Gastrocnemius medialis (tissue), 4 donors: ENCODE measurements around the gene DPYD. TPM values are rescaled to one million over a fixed set of nuclear protein-coding genes. Genes with fewer than 3 reads are reported as not detected.

Experiments used
- ATAC-seq, 2 donors: fragments of 150-250 bp; one replicate each; pipeline ENCODE4 v1.9.1; 2016
- DNase-seq, 2 donors: peaks; one replicate each; pipeline ENCODE4 v3.0.0-alpha.2; 2019
- H3K27ac ChIP-seq, 4 donors: fragments of 200-600 bp; sonication (generic); 1 replicate in 1 of 4; 2 replicates in 3 of 4; pipeline ENCODE4 v1.5.1; 2016 to 2018; ENCODE audit warnings: mild to moderate bottlenecking in 2 of 4, moderate library complexity in 1 of 4
- H3K27me3 ChIP-seq, 3 donors: fragments of 200-600 bp; sonication (generic) in 2 of 3; 1 replicate in 1 of 3; 2 replicates in 2 of 3; pipeline versions ENCODE4 v1.5.1 to v1.6.0; 2016 to 2019; ENCODE audit warnings: mild to moderate bottlenecking in 1 of 3, moderate library complexity in 1 of 3
- H3K36me3 ChIP-seq, 2 donors: fragments of 200-600 bp; sonication (generic) in 1 of 2; one replicate each; pipeline ENCODE4 v1.5.1; 2017 to 2018
- H3K4me1 ChIP-seq, 2 donors: fragments of 200-600 bp; sonication (generic) in 1 of 2; one replicate each; pipeline ENCODE4 v1.5.1; 2016 to 2017; ENCODE audit warnings: mild to moderate bottlenecking in 2 of 2
- H3K4me3 ChIP-seq, 4 donors: fragments of 200-600 bp; sonication (generic) in 3 of 4; 1 replicate in 1 of 4; 2 replicates in 3 of 4; pipeline ENCODE4 v1.5.1; 2016 to 2019; ENCODE audit warnings: mild to moderate bottlenecking in 2 of 4
- H3K9me3 ChIP-seq, 3 donors: fragments of 200-600 bp; sonication (generic) in 2 of 3; 1 replicate in 1 of 3; 2 replicates in 2 of 3; pipeline ENCODE4 v1.5.1; 2016 to 2019
- CTCF ChIP-seq, 5 experiments: fragments of 450-650 bp in 3 of 5; fragments of 200-600 bp in 2 of 5; sonication (generic) in 2 of 5; IDR thresholded peaks in 4 of 5; conservative IDR thresholded peaks in 1 of 5; 1 replicate in 4 of 5; 2 replicates in 1 of 5; pipeline ENCODE4 v1.5.1; 2016 to 2019; ENCODE audit warnings: antibody characterized with exemption in 5 of 5, mild to moderate bottlenecking in 3 of 5, moderate library complexity in 3 of 5
- POLR2A ChIP-seq, 2 donors: fragments of 450-650 bp; IDR thresholded peaks; one replicate each; pipeline ENCODE4 v1.6.1; 2017; ENCODE audit warnings: antibody characterized with exemption in 2 of 2, mild to moderate bottlenecking in 2 of 2, moderate library complexity in 2 of 2
- in situ Hi-C, 4 donors: fragments of 200-750 bp; cut with MboI; loops; one replicate each; pipeline versions ENCODE4 v1.15.0 to v1.8.0; 2017; ENCODE audit warnings: low sequenced_read_pairs in 4 of 4
- intact Hi-C: fragments of 100-400 bp; cut with DNase I; formaldehyde crosslinking; loops from one replicate; pipeline ENCODE4 v1.15.1; 2023; ENCODE audit warnings: low total_unique reads
- total RNA-seq, 4 donors: library from RNA; depleted of rRNA; stranded (reverse); fragments of >200 nt; gene quantifications; one replicate each; pipeline versions ENCODE4 v1.1.0 to v1.2.3, GENCODE V29; 2016

The DPYD gene
- total RNA-seq, 4 donors from 2014 or later = 4.6 to 13.9 (median 9.1) TPM

GRCh38 chr1:97138515-97139032 lies 782.3 kb downstream of the DPYD start:
- Histone ChIP-seq H3K4me1 (peaks cover 0 to 8% of the 10 kb centered on the region in 2 donors), H3K27ac (peak overlapping the region; percentile 33 to 40 (median 36)), H3K9me3 (no peaks in the 10 kb centered on the region), H3K27me3 (no peaks in the 10 kb centered on the region), H3K4me3 (peak overlapping the region; percentile 20 to 34 (median 26)), H3K36me3 (no peaks in the 10 kb centered on the region)
- TF ChIP-seq CTCF (IDR thresholded peaks at IDR 0.05 in 4 of 5, conservative IDR thresholded peaks at IDR 0.05 in 1 of 5) (no peak), POLR2A (IDR thresholded peaks at IDR 0.05) (no peak)
- in situ Hi-C loops = loop anchor here in 1 of 4 donors (25.0 kb wide), 1 partner anchor 924 kb away; no protein-coding TSS in a partner anchor
- no peak for DNase-seq
- ATAC-seq = peak; percentile 43 to 59
- intact Hi-C loops = loop anchor here (2.0 to 5.0 kb wide), 2 partner anchors 684 to 916 kb away; no protein-coding TSS in a partner anchor

GRCh38 chr1:97137862-97138514 lies 782.8 kb downstream of the DPYD start:
- peak in 1 of 2 donors; percentile 15 for DNase-seq
- Histone ChIP-seq H3K4me3 (peak overlapping the region; percentile 20 to 34 (median 26)), H3K9me3 (no peaks in the 10 kb centered on the region), H3K27me3 (no peaks in the 10 kb centered on the region), H3K4me1 (peaks cover 0 to 8% of the 10 kb centered on the region in 2 donors), H3K27ac (peak overlapping the region in 3 of 4 donors; percentile 33 to 40 (median 35)), H3K36me3 (no peaks in the 10 kb centered on the region)
- intact Hi-C loops (loop anchor here (2.0 to 5.0 kb wide), 2 partner anchors 684 to 917 kb away; no protein-coding TSS in a partner anchor), in situ Hi-C loops (loop anchor here in 1 of 4 donors (25.0 kb wide), 1 partner anchor 924 kb away; no protein-coding TSS in a partner anchor)
- TF ChIP-seq POLR2A (IDR thresholded peaks at IDR 0.05) = no peak
- TF ChIP-seq CTCF (IDR thresholded peaks at IDR 0.05 in 4 of 5, conservative IDR thresholded peaks at IDR 0.05 in 1 of 5) = peak in 4 of 5 experiments; percentile 47 to 64 (median 60)
- ATAC-seq = peak; percentile 98 to 99

- ATAC-seq = no peak
- H3K36me3 ChIP-seq = no peaks in the 10 kb centered on the region
- DNase-seq = no peak
- H3K9me3 ChIP-seq = no peaks in the 10 kb centered on the region
- no peak overlapping the region for H3K4me3 ChIP-seq
- H3K27ac ChIP-seq = no peak overlapping the region
- H3K4me1 ChIP-seq = peaks cover 0 to 8% of the 10 kb centered on the region in 2 donors
- intact Hi-C loops = loop anchor here (5.0 kb wide), 1 partner anchor 685 kb away; no protein-coding TSS in a partner anchor
- in situ Hi-C loops = loop anchor here in 1 of 4 donors (25.0 kb wide), 1 partner anchor 925 kb away; no protein-coding TSS in a partner anchor
- no peaks in the 10 kb centered on the region for H3K27me3 ChIP-seq
- TF ChIP-seq CTCF (IDR thresholded peaks at IDR 0.05 in 4 of 5, conservative IDR thresholded peaks at IDR 0.05 in 1 of 5) = no peak
- no peak for TF ChIP-seq POLR2A (IDR thresholded peaks at IDR 0.05)
Observed at GRCh38 chr1:97136996-97137395, 783.8 kb downstream of the DPYD start.

- TF ChIP-seq CTCF (IDR thresholded peaks at IDR 0.05 in 4 of 5, conservative IDR thresholded peaks at IDR 0.05 in 1 of 5) (no peak), POLR2A (IDR thresholded peaks at IDR 0.05) (no peak)
Observed at GRCh38 chr1:97135972-97136371, 784.9 kb downstream of the DPYD start.

More at GRCh38 chr1:97135972-97136371, 784.9 kb downstream of the DPYD start:
- H3K27ac ChIP-seq = no peak overlapping the region
- ATAC-seq (no peak), DNase-seq (no peak)
- no peaks in the 10 kb centered on the region for H3K9me3 ChIP-seq
- no peak overlapping the region for H3K4me3 ChIP-seq
- intact Hi-C loops = loop anchor here (5.0 kb wide), 1 partner anchor 686 kb away; no protein-coding TSS in a partner anchor
- in situ Hi-C loops = loop anchor here in 1 of 4 donors (25.0 kb wide), 1 partner anchor 926 kb away; no protein-coding TSS in a partner anchor
- H3K27me3 ChIP-seq = no peaks in the 10 kb centered on the region
- no peaks in the 10 kb centered on the region for H3K36me3 ChIP-seq
- H3K4me1 ChIP-seq = peaks cover 0 to 8% of the 10 kb centered on the region in 2 donors
